HG03135 (cell line): Measurements from ENCODE around the gene LRRC71.

ENCODE experiments used
- ATAC-seq: cut with Tn5 transposase; IDR thresholded peaks from one replicate; pipeline ENCODE4 v1.9.1; 2021; ENCODE audit warnings: mild to moderate bottlenecking, moderate library complexity; ENCODE audit not compliant: unreplicated experiment

LRRC71 gene

DNA sequence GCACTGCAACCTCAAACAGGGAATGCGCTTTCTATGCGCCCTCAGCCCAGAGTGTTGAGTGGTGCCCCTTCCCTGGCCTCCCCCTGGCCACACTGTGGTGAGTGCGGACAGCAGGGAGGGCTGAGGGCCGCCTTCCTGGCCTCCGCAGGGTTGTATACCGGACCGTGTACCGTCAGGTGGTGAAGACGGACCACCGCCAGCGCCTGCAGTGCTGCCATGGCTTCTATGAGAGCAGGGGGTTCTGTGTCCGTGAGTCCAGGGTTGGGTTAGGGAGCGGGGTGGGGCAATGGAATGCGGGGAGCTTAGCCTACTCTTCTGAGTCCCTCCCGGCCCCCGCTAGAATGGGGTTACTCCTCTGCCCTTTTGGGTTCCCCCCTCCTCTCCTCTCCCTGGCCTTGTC, 15.3 kb upstream of the LRRC71 start:
- ATAC-seq, result no peak

- ATAC-seq, result no peak
Observed at GRCh38 chr1:156905651-156906050, 14.8 kb upstream of the LRRC71 start.

DNA sequence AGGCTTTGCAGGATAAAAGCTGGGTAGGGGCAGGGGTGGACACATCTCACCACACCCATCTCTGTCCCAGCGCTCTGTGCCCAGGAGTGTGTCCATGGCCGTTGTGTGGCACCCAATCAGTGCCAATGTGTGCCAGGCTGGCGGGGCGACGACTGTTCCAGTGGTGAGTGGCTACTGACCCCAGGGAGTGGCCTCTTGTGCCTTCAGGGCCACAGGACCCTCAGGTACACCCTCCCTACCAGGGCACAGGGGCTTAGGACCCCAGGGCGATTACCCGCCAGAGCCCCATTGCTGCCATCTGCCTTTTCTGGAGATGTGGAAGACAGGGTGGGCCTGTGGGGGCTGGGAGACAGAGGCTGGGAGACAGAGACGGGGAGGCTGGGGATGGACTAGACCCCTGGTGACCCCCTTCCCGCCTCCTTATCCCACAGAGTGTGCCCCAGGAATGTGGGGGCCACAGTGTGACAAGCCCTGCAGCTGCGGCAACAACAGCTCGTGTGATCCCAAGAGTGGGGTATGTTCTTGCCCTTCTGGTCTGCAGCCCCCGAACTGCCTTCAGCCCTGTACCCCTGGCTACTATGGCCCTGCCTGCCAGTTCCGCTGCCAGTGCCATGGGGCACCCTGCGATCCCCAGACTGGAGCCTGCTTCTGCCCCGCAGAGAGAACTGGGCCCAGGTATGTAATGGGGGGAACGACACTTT, 14.1 kb upstream of the LRRC71 start:
- no peak for ATAC-seq

DNA sequence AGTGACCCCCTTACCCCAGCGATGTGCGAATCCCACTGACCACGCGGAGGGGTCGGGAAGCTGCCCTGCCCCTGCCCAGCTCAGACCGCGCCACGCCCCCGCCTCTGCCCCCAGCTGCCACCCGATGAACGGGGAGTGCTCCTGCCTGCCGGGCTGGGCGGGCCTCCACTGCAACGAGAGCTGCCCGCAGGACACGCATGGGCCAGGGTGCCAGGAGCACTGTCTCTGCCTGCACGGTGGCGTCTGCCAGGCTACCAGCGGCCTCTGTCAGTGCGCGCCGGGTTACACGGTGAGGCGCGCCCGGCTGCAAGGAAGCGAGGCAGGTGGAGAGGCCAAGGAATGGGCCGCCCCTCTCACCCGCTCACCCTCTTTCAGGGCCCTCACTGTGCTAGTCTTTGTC, 11.9 kb upstream of the LRRC71 start:
- ATAC-seq, result no peak

DNA sequence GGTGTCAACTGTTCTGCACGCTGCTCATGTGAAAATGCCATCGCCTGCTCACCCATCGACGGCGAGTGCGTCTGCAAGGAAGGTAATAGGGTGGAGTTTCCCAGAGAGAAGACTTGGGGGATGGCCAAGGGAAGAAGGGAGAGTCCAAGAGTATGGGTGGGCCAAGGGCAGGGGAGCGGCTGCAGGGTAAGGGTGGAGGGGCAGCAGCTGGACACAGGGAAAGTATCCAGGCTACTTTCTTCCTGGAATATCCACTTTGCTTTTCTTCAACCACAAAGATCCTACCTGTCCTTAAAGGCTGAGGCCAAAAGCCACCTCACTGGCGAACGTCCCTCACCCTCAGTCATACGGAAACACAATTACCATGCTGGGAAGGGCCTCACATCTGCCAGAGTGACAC, 11.5 kb upstream of the LRRC71 start:
- no peak for ATAC-seq

GRCh38 chr1:156909671-156910070, 10.8 kb upstream of the LRRC71 start:
- no peak for ATAC-seq

DNA sequence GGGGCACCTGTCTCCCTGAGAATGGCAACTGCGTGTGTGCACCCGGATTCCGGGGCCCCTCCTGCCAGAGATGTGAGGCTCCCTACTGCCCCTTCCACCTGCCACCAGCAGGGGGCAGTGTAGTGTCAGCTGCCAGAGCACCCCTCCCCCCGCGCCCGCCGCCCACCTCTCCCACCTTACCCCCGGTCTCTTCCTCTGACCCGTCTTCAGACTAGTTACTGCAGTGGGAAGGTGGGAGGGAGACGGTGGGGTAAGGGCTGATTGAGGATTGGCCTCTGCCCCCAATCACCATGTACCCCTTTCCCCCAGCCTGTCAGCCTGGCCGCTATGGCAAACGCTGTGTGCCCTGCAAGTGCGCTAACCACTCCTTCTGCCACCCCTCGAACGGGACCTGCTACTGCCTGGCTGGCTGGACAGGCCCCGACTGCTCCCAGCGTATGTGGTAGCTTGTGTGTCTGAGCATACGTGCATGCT, 10.1 kb upstream of the LRRC71 start:
- no peak for ATAC-seq

GRCh38 chr1:156911577-156912298, 8.7 kb upstream of the LRRC71 start:
- ATAC-seq, result no peak

- no peak for ATAC-seq
Observed at GRCh38 chr1:156912310-156912709, 8.1 kb upstream of the LRRC71 start.

GRCh38 chr1:156912861-156913808, 7.3 kb upstream of the LRRC71 start:
- no peak for ATAC-seq

- no peak for ATAC-seq
Observed at GRCh38 chr1:156913809-156914387, 6.5 kb upstream of the LRRC71 start.

DNA sequence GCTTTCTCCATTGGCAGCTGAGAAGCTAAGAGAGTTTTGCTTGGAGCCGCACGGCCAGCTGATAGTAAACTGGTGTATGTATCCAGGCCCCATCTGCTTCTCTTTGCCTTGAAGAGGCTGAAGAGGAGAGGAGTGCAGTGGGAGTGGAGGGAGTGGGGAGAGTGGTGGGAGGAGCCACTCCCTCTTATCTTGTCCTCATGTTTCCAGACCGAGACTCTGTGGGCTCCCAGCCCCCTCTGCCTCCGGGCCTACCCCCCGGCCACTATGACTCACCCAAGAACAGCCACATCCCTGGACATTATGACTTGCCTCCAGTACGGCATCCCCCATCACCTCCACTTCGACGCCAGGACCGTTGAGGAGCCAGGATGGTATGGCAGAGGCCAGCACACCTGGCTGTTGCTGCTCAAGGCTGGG, 6.0 kb upstream of the LRRC71 start:
- ATAC-seq, result no peak

DNA sequence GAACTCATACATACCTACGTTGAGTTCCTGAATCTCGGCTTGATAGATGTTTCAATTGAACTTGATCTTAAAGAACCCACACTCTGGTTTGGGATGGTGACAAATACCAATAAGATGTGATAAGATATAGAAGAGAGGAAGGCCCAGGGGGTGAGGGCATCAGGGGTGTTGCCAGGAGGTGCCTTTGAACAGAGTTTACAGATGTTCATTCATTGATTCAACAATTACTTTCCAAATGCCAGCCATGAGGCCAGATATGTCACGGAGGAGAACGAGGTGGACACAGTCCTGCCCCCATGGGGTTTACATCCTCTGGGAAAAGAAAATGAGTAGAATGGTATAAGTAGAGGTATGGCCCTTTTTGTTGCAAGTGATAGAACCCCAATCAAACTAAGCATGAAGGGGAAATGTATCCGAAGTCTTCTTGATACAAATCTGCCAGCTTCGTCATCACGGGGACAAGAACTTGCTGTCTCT, 659 bp downstream of the LRRC71 start:
- ATAC-seq, result no peak

DNA sequence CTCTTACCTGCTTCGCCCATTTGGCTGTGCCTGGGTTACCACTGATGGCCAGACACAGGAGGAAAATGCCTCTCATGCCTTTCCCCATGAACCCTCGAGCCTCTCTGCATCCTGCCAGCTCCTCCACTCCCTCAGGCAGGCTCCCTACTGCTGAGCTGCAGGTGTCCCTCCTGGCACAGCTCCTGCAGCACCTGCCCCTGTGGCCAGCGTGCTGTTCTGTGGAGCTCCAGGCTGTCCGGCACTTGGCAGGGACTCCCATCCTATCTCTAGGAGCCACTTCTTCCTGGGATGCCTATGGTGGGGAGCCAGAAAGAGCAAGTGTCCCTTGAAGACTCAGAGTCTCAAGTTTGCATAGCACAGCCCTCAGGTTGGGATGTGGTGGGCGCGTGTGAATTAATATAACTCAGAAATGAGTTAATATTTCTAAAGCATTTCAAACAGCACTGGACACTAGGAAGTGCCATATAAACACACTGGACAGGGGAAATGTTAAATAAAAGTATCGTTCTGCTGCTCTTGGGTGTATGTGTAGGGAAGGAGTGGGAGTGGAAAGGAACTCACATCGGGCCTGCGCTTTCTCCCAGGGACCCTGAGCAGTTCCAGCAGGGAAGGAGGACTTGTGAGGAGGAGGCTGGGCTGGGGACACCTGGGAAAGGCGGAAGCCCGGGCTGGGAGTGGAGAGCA, 2.7 kb downstream of the LRRC71 start:
- ATAC-seq, result no peak

GRCh38 chr1:156923670-156924477, 3.4 kb downstream of the LRRC71 start:
- ATAC-seq, result no peak

DNA sequence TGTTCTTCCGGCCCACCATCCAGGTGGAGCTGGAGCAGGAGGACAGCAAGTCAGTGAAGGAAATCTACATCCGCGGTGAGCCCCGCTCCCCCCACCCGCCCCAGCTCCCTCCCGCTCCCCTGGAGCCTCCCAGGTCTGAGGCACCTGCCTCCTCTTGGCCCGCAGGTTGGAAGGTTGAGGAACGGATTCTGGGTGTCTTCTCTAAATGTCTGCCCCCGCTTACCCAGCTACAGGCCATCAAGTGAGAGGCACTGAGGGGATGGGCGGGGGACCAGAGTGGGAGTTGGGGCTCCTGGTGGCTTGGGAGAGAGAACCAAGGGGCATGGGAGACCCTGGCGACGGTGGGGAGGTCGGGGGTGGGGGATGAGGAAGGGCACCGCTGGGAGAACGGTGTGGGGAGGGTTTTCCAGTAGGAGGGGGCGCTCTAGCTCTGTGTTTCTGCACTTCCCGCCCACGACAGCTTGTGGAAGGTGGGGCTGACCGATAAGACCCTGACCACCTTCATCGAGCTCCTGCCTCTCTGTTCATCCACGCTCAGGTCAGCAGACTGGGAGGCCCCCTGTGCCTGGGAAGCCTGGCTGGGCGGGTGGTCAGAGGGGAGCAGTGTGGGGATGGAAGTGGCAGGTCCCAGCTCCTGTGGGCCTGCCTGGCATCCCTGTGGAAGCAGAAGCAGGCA, 4.2 kb downstream of the LRRC71 start:
- no peak for ATAC-seq

- ATAC-seq, result no peak
Observed at GRCh38 chr1:156925154-156926010, 5.0 kb downstream of the LRRC71 start.

DNA sequence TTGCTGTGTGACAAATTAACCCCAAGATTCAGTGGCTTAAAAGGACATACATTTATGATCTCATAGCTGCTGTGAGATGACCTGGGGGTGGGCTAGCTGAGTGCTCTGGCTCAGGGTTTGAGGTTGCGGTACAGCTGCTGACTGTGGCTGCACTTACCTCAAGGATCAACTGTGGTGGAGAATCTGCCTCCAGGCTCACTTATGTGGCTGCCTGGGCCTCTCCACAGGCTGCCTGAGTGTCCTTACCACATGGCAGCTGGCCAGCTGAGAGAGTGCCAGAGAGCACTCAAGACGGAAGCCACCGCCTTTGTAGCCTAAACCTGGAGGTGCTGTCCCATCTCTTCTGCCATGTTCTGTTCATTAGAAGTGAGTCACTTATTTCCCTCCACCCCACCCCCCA, 5.7 kb downstream of the LRRC71 start:
- ATAC-seq, result no peak
